ENCODE results near the gene MIEF2.

- TF ChIP-seq CTCF (IDR thresholded peaks at IDR 0.05) = no peak
- no peak for TF ChIP-seq POLR2AphosphoS5 (IDR thresholded peaks at IDR 0.05)
- no peak for TF ChIP-seq POLR2A (IDR thresholded peaks at IDR 0.05)
- no peak for TF ChIP-seq EP300 (IDR thresholded peaks at IDR 0.05)
These were observed 16.6 kb downstream of the MIEF2 start for GRCh38 chr17:18277076-18277475.
